ENCODE data around the gene SPRED2. TPM values are rescaled to one million over a fixed set of nuclear protein-coding genes. Genes with fewer than 3 reads are reported as not detected.
A peak's percentile ranks its signal among the peaks of the same experiment; 100 is the strongest.

SPRED2 gene
- total RNA-seq, 4 donors from 2014 or later, result 8.1 to 15.1 (median 9.1) TPM

DNA sequence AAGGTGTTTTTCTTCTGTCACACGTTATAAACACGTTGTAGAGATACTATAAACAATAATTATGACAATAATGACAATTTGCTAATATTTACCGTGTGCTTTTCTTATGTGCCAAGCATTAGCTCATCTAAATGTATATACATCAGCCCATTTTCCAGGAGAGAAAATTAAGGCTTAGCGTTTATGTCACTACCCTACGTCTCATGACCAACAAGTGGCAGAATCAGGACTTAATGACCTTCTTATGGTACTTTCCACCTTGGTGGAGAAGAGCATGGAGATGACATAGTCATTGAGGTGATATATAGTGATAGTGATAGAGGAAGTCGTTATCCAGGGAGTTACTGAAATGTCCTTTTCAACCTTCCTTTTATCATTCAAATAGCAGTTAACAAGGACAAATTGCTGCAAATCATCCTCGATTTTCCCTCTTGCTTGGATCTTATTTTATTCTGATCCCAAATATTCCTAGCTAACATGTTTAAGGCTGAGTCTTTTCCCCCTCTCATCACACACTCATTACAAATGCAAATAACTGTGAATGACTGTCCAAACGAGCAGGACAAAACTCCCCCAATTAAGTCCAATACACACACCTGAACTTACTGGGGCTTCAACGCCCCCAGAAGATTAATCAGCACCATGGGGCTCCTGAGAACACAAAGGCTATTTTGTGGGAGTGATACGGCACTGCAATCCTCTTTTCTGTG is 27.3 kb downstream of the SPRED2 start:
- WGBS, 2 donors, result 71 to 77% methylated on average over 10 of the region's 10 CpGs
- no peak overlapping the region for H3K4me3 ChIP-seq
- no peaks in the 10 kb centered on the region for H3K27me3 ChIP-seq
- DNase-seq, result no peak
- intact Hi-C loops (cut with DNase I), result no loop called here
- H3K27ac ChIP-seq, result no peak overlapping the region
- peaks cover 0 to 32% (median 5%) of the 10 kb centered on the region in 3 donors for H3K4me1 ChIP-seq
- no peaks in the 10 kb centered on the region for H3K9me3 ChIP-seq
- TF ChIP-seq POLR2A (IDR thresholded peaks at IDR 0.05), result no peak
- TF ChIP-seq, protein P1, sequence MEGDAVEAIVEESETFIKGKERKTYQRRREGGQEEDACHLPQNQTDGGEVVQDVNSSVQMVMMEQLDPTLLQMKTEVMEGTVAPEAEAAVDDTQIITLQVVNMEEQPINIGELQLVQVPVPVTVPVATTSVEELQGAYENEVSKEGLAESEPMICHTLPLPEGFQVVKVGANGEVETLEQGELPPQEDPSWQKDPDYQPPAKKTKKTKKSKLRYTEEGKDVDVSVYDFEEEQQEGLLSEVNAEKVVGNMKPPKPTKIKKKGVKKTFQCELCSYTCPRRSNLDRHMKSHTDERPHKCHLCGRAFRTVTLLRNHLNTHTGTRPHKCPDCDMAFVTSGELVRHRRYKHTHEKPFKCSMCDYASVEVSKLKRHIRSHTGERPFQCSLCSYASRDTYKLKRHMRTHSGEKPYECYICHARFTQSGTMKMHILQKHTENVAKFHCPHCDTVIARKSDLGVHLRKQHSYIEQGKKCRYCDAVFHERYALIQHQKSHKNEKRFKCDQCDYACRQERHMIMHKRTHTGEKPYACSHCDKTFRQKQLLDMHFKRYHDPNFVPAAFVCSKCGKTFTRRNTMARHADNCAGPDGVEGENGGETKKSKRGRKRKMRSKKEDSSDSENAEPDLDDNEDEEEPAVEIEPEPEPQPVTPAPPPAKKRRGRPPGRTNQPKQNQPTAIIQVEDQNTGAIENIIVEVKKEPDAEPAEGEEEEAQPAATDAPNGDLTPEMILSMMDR (IDR thresholded peaks at IDR 0.05), result no peak
- H3K36me3 ChIP-seq, result no peaks in the 10 kb centered on the region

DNA sequence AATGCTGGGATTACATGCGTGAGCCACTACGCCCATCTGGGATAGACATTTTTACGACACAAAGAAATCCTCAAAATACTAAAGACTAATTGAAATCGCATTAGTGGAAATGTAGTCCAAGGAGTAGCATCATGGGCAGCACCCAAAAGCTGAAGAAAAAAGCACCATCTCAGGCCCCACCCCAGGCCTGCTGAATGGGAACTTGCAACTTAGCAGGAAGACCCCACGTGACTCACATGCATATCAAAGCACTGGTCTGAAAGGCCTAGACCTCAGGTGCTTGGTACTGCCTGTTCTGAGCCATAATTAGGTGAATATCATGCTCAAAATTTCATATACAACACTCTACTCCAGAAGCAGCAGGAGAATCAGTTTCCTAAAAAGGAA is 28.9 kb downstream of the SPRED2 start:
- Histone ChIP-seq H3K4me1 (peaks cover 0 to 32% (median 5%) of the 10 kb centered on the region in 3 donors), H3K27ac (no peak overlapping the region), H3K36me3 (no peaks in the 10 kb centered on the region), H3K27me3 (no peaks in the 10 kb centered on the region), H3K4me3 (no peak overlapping the region), H3K9me3 (no peaks in the 10 kb centered on the region)
- WGBS, 2 donors, result 80 to 89% methylated on average over 5 of the region's 5 CpGs
- DNase-seq, result no peak
- TF ChIP-seq, protein P1 (IDR thresholded peaks at IDR 0.05), result no peak
- TF ChIP-seq POLR2A (IDR thresholded peaks at IDR 0.05), result no peak
- intact Hi-C loops (cut with DNase I), result no loop called here

GRCh38 chr2:65402780-65403528 is 29.4 kb downstream of the SPRED2 start:
- WGBS, 2 donors, result 55 to 65% methylated on average over 8 of the region's 8 CpGs
- H3K36me3 ChIP-seq, result no peaks in the 10 kb centered on the region
- H3K27ac ChIP-seq, result no peak overlapping the region
- H3K9me3 ChIP-seq, result no peaks in the 10 kb centered on the region
- no peak overlapping the region for H3K4me3 ChIP-seq
- no peak for TF ChIP-seq POLR2A (IDR thresholded peaks at IDR 0.05)
- TF ChIP-seq, protein P1 (IDR thresholded peaks at IDR 0.05), result no peak
- peaks cover 0 to 32% (median 5%) of the 10 kb centered on the region in 3 donors for H3K4me1 ChIP-seq
- no peak for DNase-seq
- intact Hi-C loops (cut with DNase I), result no loop called here
- H3K27me3 ChIP-seq, result no peaks in the 10 kb centered on the region

- WGBS, 2 donors, result 70 to 76% methylated on average over 2 of the region's 2 CpGs
- TF ChIP-seq, protein P1 (IDR thresholded peaks at IDR 0.05), result no peak
- no peak for TF ChIP-seq POLR2A (IDR thresholded peaks at IDR 0.05)
- H3K9me3 ChIP-seq, result no peaks in the 10 kb centered on the region
- H3K4me3 ChIP-seq, result no peak overlapping the region
- intact Hi-C loops (cut with DNase I), result no loop called here
- H3K36me3 ChIP-seq, result no peaks in the 10 kb centered on the region
- H3K27me3 ChIP-seq, result no peaks in the 10 kb centered on the region
- peaks cover under 1 to 33% (median 5%) of the 10 kb centered on the region in 3 donors for H3K4me1 ChIP-seq
- peak overlapping the region in 1 of 4 donors; percentile 32 for H3K27ac ChIP-seq
- DNase-seq, result no peak
Measured at GRCh38 chr2:65402323-65402722, 30.1 kb downstream of the SPRED2 start.

DNA sequence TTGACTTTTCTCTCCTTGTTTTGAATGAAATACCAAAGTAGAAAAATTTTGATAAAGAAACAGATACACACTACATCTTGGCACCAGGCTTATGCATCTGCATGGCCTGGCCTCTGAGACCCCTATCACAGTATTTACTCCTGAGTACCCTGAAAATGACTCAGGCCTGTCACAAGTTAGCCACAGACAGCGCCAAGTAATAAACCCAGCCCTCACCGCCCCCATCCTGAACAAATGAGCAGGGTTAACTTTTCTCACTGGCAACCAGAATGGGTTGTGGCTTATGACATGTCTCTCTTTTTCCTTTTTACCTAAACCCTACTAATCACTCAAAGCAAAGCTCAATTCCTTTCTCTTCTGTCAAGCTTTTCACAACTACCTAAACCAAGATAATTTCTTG is 35.3 kb downstream of the SPRED2 start:
- intact Hi-C loops (cut with DNase I), result no loop called here
- Histone ChIP-seq H3K36me3 (no peaks in the 10 kb centered on the region), H3K4me3 (no peak overlapping the region), H3K27ac (peak overlapping the region in 2 of 4 donors; percentile 27 to 49), H3K4me1 (peaks cover 6 to 54% (median 14%) of the 10 kb centered on the region in 3 donors), H3K27me3 (no peaks in the 10 kb centered on the region), H3K9me3 (no peaks in the 10 kb centered on the region)
- TF ChIP-seq, protein P1 (IDR thresholded peaks at IDR 0.05), result no peak
- TF ChIP-seq POLR2A (IDR thresholded peaks at IDR 0.05), result no peak
- no peak for DNase-seq
- 51 to 79% methylated on average over 2 of the region's 2 CpGs for WGBS, 2 donors

Measured in esophagus squamous epithelium (tissue), 5 donors.